Brain microvascular endothelial cell (primary cell): ENCODE data around the gene EYA2.

Experiments
- DNase-seq: peaks from one replicate; pipeline ENCODE4 v3.0.0-alpha.2; 2020
- H3K27ac ChIP-seq: fragments of 250-450 bp; sonication (Bioruptor Pico); 2 replicates; pipeline ENCODE4 v1.5.1; 2020; ENCODE audit warnings: mild to moderate bottlenecking, moderate library complexity
- H3K27me3 ChIP-seq: fragments of 250-450 bp; sonication (Bioruptor Pico); replicated peaks from 2 replicates; pipeline ENCODE4 v1.5.1; 2020; ENCODE audit warnings: mild to moderate bottlenecking
- H3K36me3 ChIP-seq: fragments of 250-450 bp; sonication (Bioruptor Pico); replicated peaks from 2 replicates; pipeline ENCODE4 v1.5.1; 2020; ENCODE audit warnings: mild to moderate bottlenecking
- H3K4me3 ChIP-seq: 2 replicates; pipeline ENCODE4 v1.5.1; 2011; ENCODE audit warnings: low read depth, mild to moderate bottlenecking, control low read depth, low read length, moderate library complexity
- CTCF ChIP-seq: IDR thresholded peaks from 2 replicates; pipeline ENCODE4 v1.5.1; 2011; ENCODE audit warnings: low read depth, mild to moderate bottlenecking, moderate library complexity, low read length, control low read depth, inconsistent platforms; ENCODE audit errors: missing control alignments
- in situ Hi-C: cut with HindIII; loops from 2 replicates; pipeline ENCODE4 v1.10.0; 2017; ENCODE audit warnings: low sequenced_read_pairs, low pct_ligation_motif_present

The EYA2 gene

DNA sequence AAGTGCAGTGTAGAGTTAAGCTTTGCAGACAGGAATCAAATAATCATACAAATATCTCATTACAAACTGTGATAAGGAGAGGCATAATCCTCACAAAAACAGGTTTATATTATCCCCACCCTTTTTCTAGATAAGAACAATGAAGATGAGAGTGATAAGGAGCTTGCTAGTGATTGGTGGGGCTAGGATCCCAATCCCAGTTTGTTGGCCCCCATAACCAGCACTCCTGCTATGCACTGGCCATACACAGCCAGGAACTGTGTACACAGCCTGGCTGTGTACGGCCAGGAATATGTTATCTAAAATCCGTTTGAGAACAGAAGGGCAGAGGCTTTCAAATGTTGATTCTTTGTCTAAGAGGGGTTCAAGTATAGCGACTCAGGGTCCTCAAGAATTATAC is 180.6 kb downstream of the EYA2 start:
- in situ Hi-C loops: no loop called here
- Histone ChIP-seq H3K4me3 (no peak overlapping the region), H3K27ac (no peak overlapping the region), H3K36me3 (no peaks in the 10 kb centered on the region), H3K27me3 (no peaks in the 10 kb centered on the region)
- no peak for DNase-seq
- no peak for TF ChIP-seq CTCF

DNA sequence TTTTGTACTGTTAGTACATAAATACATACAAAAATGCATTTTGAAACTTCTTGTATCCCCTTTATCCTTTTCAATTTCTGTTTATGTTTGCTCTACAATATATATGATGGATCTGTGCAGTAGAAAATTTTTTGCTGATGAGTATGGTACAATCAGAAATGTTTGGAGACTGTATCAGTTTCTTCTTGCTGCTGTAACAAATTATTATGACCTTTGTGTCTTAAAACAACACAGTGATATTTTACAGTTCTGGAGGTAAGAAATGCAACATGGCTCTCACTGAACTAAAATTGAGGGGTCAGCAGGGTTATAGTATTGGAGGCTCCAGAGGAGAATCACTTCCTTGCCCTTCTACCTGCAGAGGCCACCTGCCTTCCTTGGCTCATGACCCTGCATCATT is 184.4 kb downstream of the EYA2 start:
- in situ Hi-C loops: no loop called here
- no peaks in the 10 kb centered on the region for H3K27me3 ChIP-seq
- no peak for TF ChIP-seq CTCF
- no peak overlapping the region for H3K4me3 ChIP-seq
- no peak for DNase-seq
- no peak overlapping the region for H3K27ac ChIP-seq
- H3K36me3 ChIP-seq: no peaks in the 10 kb centered on the region

- H3K36me3 ChIP-seq: no peaks in the 10 kb centered on the region
- in situ Hi-C loops: no loop called here
- DNase-seq: no peak
- TF ChIP-seq CTCF: no peak
- no peak overlapping the region for H3K4me3 ChIP-seq
- H3K27ac ChIP-seq: no peak overlapping the region
- no peaks in the 10 kb centered on the region for H3K27me3 ChIP-seq
These were observed 185.7 kb downstream of the EYA2 start for GRCh38 chr20:47080365-47080764.

GRCh38 chr20:47086316-47086715 is 191.7 kb downstream of the EYA2 start:
- in situ Hi-C loops: no loop called here
- Histone ChIP-seq H3K27me3 (no peaks in the 10 kb centered on the region), H3K4me3 (no peak overlapping the region), H3K27ac (no peak overlapping the region), H3K36me3 (no peaks in the 10 kb centered on the region)
- DNase-seq: no peak
- TF ChIP-seq CTCF: no peak

- H3K4me3 ChIP-seq: no peak overlapping the region
- DNase-seq: no peak
- in situ Hi-C loops: no loop called here
- no peaks in the 10 kb centered on the region for H3K27me3 ChIP-seq
- no peaks in the 10 kb centered on the region for H3K36me3 ChIP-seq
- no peak for TF ChIP-seq CTCF
- no peak overlapping the region for H3K27ac ChIP-seq
These were observed 193.7 kb downstream of the EYA2 start for GRCh38 chr20:47088335-47088734.

DNA sequence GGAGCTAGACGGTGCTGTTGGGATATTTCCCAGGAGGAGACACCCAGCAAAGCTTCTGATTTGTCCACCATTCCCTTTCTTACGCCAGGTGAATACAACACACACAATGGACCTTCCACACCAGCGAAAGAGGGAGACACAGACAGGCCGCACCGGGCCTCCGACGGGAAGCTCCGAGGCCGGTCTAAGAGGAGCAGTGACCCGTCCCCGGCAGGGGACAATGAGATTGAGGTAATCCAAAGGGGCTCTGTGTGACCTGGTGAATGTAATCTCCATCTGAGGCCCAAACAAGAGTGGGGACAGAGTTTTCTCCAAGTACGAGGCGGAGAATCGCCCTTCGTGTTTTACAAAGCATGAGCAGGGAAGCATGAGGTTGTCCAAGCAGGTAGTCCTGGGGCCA is 194.5 kb downstream of the EYA2 start:
- no peak for DNase-seq
- in situ Hi-C loops: no loop called here
- Histone ChIP-seq H3K27ac (no peak overlapping the region), H3K4me3 (no peak overlapping the region), H3K27me3 (no peaks in the 10 kb centered on the region), H3K36me3 (no peaks in the 10 kb centered on the region)
- TF ChIP-seq CTCF: no peak
